PC-3 (cell line): ENCODE results near the gene MADCAM1. TPM values are rescaled to one million over a fixed set of nuclear protein-coding genes. Genes with fewer than 3 reads are reported as not detected.

Experiments used
- ATAC-seq: fragments of 200-7000 bp; cut with Tn5 transposase; 2 replicates; pipeline ENCODE4 v1.9.1; 2020; ENCODE audit warnings: mild to moderate bottlenecking, moderate library complexity
- BruUV-seq: library from RNA; stranded (reverse); fragments of 400-500 nt; replicated peaks from 2 replicates; lab custom pipeline; 2021; lab: Mats Ljungman, UMichigan
- CTCF ChIA-PET: fragments of 300-600 bp; sonication (Branson Sonifier 250); formaldehyde crosslinking; loops from one replicate; lab custom pipeline; 2022; ENCODE audit warnings: antibody characterized with exemption; lab: Charles Lee
- POLR2A ChIA-PET: fragments of 300-600 bp; sonication (Branson Sonifier 250); formaldehyde crosslinking; loops from one replicate; lab custom pipeline; 2022; ENCODE audit warnings: antibody characterized with exemption; ENCODE audit not compliant: unreplicated experiment; lab: Charles Lee
- DNase-seq: peaks from one replicate; pipeline ENCODE4 v3.0.0-alpha.2; 2015
- H2AFZ ChIP-seq: fragments of 300-600 bp; sonication (generic); 2 replicates; pipeline ENCODE4 v1.6.0; 2016; ENCODE audit warnings: antibody characterized with exemption, low read length
- H3F3A ChIP-seq: fragments of 300-600 bp; sonication (generic); one replicate; pipeline ENCODE4 v1.6.0; 2017; ENCODE audit warnings: antibody characterized with exemption, low read length, control low read depth, mild to moderate bottlenecking; ENCODE audit not compliant: unreplicated experiment
- H3K27ac ChIP-seq: fragments of 300-600 bp; sonication (generic); 2 replicates; pipeline ENCODE4 v1.5.1; 2016; ENCODE audit warnings: mild to moderate bottlenecking, low read length
- H3K27me3 ChIP-seq: fragments of 300-600 bp; sonication (generic); 2 replicates; pipeline ENCODE4 v1.6.1; 2016; ENCODE audit warnings: low read length, mixed read lengths
- H3K36me3 ChIP-seq: fragments of 300-600 bp; sonication (generic); 2 replicates; pipeline ENCODE4 v1.6.1; 2016; ENCODE audit warnings: low read depth, mixed run types, low read length, mixed read lengths
- H3K4me1 ChIP-seq: fragments of 300-600 bp; sonication (generic); 2 replicates; pipeline ENCODE4 v1.5.1; 2016; ENCODE audit warnings: low read length; ENCODE audit not compliant: insufficient read depth
- H3K4me2 ChIP-seq: fragments of 300-600 bp; sonication (generic); 2 replicates; pipeline ENCODE4 v1.6.0; 2016; ENCODE audit warnings: low read length
- H3K4me3 ChIP-seq: fragments of 300-600 bp; sonication (generic); 2 replicates; pipeline ENCODE4 v1.5.1; 2016; ENCODE audit warnings: mild to moderate bottlenecking, low read length, mixed read lengths
- H3K79me2 ChIP-seq: fragments of 300-600 bp; sonication (generic); 2 replicates; pipeline ENCODE4 v1.6.1; 2017; ENCODE audit warnings: low read length, mixed read lengths
- H3K9ac ChIP-seq: fragments of 300-600 bp; sonication (generic); 2 replicates; pipeline ENCODE4 v1.6.0; 2016; ENCODE audit warnings: mild to moderate bottlenecking, low read length
- H3K9me2 ChIP-seq: fragments of 300-600 bp; sonication (generic); replicated peaks from 2 replicates; pipeline ENCODE4 v1.6.1; 2016; ENCODE audit warnings: mixed run types, low read length, mixed read lengths
- H3K9me3 ChIP-seq: fragments of 300-600 bp; sonication (generic); 2 replicates; pipeline ENCODE4 v1.6.1; 2016; ENCODE audit warnings: low read length, mixed read lengths
- H4K20me1 ChIP-seq: fragments of 300-600 bp; sonication (generic); 2 replicates; pipeline ENCODE4 v1.6.1; 2016; ENCODE audit warnings: low read length, mixed read lengths
- EZH2 ChIP-seq: fragments of 300-600 bp; sonication (generic); IDR thresholded peaks from one replicate; pipeline ENCODE4 v1.6.1; 2017; ENCODE audit warnings: antibody characterized with exemption, mild to moderate bottlenecking, low read length; ENCODE audit not compliant: unreplicated experiment
- EZH2phosphoT487 ChIP-seq: fragments of 300-600 bp; sonication (generic); IDR thresholded peaks from 2 replicates; pipeline ENCODE4 v1.6.1; 2018; ENCODE audit warnings: mild to moderate bottlenecking, antibody characterized with exemption, low read length, borderline replicate concordance
- intact Hi-C: fragments of 100-400 bp; cut with micrococcal nuclease; formaldehyde crosslinking; loops from 2 replicates; pipeline ENCODE4 v1.9.0; 2023
- total RNA-seq: library from RNA; depleted of rRNA; stranded (reverse); fragments of >200 nt; gene quantifications from 2 replicates; pipeline ENCODE4 v1.2.3, GENCODE V29; 2014
- TF ChIP-seq, protein P1 (sequence below): fragments of 300-600 bp; sonication (generic); conservative IDR thresholded peaks from 2 replicates; pipeline ENCODE4 v1.5.1; 2017; ENCODE audit warnings: antibody characterized with exemption, low read depth, mild to moderate bottlenecking, low read length

MADCAM1 gene
- total RNA-seq, 1 experiment from 2014 or later, result 0.11 TPM

DNA sequence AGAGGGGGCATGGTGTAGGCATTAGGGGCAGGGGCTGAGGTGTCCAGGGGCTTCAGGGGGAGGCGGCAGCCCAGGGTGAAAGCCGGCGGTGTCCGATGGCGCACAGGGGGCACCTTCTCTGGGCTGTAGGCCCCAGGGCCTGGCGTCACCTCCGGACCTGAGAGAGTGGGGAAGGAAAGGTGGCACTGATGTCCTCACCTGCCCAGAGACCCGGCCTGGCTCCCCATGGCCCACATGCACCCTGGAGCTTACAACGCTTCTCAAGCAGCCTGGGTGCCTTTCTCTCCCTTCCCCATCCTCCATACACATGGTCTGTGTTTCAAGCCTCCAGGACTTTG lies 32.1 kb upstream of the MADCAM1 start:
- no peaks in the 10 kb centered on the region for H4K20me1 ChIP-seq
- no peak for DNase-seq
- no peaks in the 10 kb centered on the region for H3K79me2 ChIP-seq
- no peak overlapping the region for H3K4me2 ChIP-seq
- H3K36me3 ChIP-seq, result no peaks in the 10 kb centered on the region
- H3K4me1 ChIP-seq, result no peaks in the 10 kb centered on the region
- no peak for ATAC-seq
- H3K27me3 ChIP-seq, result no peaks in the 10 kb centered on the region
- no peaks in the 10 kb centered on the region for H3F3A ChIP-seq
- H3K9me2 ChIP-seq, result no peaks in the 10 kb centered on the region
- H3K4me3 ChIP-seq, result no peak overlapping the region
- intact Hi-C loops, result no loop called here
- ChIA-PET POLR2A (no interaction called here), CTCF (no interaction called here)
- no peak for TF ChIP-seq EZH2
- TF ChIP-seq EZH2phosphoT487, result no peak
- TF ChIP-seq, protein P1, sequence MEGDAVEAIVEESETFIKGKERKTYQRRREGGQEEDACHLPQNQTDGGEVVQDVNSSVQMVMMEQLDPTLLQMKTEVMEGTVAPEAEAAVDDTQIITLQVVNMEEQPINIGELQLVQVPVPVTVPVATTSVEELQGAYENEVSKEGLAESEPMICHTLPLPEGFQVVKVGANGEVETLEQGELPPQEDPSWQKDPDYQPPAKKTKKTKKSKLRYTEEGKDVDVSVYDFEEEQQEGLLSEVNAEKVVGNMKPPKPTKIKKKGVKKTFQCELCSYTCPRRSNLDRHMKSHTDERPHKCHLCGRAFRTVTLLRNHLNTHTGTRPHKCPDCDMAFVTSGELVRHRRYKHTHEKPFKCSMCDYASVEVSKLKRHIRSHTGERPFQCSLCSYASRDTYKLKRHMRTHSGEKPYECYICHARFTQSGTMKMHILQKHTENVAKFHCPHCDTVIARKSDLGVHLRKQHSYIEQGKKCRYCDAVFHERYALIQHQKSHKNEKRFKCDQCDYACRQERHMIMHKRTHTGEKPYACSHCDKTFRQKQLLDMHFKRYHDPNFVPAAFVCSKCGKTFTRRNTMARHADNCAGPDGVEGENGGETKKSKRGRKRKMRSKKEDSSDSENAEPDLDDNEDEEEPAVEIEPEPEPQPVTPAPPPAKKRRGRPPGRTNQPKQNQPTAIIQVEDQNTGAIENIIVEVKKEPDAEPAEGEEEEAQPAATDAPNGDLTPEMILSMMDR, result no peak
- no TSS peak for BruUV-seq
- no peaks in the 10 kb centered on the region for H3K9me3 ChIP-seq
- no peak overlapping the region for H3K9ac ChIP-seq
- no peak overlapping the region for H3K27ac ChIP-seq
- no peak overlapping the region for H2AFZ ChIP-seq

DNA sequence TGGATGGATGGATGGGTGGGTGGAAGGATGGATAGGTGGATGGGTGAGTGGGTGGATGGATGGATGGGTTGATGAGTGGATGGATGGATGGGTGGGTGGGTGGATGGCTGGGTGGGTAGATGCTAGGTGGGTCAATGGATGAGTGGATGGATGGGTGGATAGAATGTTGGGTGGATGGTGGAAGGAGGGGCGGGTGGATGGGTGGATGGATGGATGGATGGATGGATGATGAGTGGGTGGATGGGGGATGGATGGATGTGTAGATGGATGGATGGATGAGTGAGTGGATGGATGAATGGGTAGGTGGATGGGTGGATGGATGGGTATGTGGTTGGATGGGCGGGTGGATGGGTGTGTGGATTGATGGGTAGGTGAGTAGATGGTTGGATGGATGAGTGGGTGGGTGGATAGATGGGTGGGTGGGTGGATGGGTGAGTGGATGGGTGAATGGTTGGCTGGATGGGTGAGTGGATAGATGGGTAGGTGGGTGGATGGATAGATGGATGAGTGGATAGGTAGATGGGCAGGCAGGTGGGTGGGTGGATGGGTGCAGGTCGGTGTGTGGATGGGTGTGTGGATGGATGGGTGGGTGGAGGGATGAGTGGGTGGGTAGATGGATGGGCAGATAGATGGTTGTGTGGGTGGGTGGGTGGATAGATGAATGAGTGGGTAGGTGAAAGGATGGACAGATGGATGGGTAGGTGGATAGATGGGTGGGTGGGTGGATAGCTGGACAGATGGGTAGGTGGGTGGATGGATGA lies 31.1 kb upstream of the MADCAM1 start:
- intact Hi-C loops, result no loop called here
- Histone ChIP-seq H3K36me3 (no peaks in the 10 kb centered on the region), H4K20me1 (no peaks in the 10 kb centered on the region), H3K79me2 (no peaks in the 10 kb centered on the region), H3K4me1 (no peaks in the 10 kb centered on the region), H3K4me3 (no peak overlapping the region), H3K9ac (no peak overlapping the region), H3K9me2 (no peaks in the 10 kb centered on the region), H3K27me3 (no peaks in the 10 kb centered on the region), H3K9me3 (no peaks in the 10 kb centered on the region), H2AFZ (no peak overlapping the region), H3K27ac (no peak overlapping the region), H3F3A (no peaks in the 10 kb centered on the region), H3K4me2 (no peak overlapping the region)
- ATAC-seq (no peak), DNase-seq (no peak)
- ChIA-PET CTCF (no interaction called here), POLR2A (no interaction called here)
- TF ChIP-seq, protein P1, result no peak
- TF ChIP-seq EZH2 (no peak), EZH2phosphoT487 (no peak)
- no TSS peak for BruUV-seq

DNA sequence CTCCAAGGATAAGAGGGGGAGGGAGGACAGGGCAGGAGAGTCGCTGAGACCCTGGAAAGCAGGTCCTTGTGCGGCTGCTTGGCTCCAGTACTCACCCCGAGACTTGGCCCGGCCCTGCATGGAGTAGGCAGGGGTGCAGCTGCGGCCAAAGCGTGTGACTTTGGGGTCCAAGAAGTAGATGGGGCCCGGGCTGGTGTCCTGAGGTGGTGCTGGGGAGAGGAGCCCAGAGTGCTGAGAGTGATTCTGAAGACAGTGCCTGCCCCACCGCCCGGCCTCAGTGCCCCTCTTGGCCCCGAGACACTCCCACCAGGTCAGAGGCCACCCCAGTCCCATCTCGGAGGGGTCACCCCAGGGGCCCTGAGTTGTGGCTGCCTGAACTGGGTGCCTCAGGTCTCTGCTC lies 28.7 kb upstream of the MADCAM1 start:
- POLR2A ChIA-PET, result no interaction called here
- H3F3A ChIP-seq, result no peaks in the 10 kb centered on the region
- H4K20me1 ChIP-seq, result no peaks in the 10 kb centered on the region
- no peaks in the 10 kb centered on the region for H3K79me2 ChIP-seq
- DNase-seq (no peak), ATAC-seq (no peak)
- H3K9me2 ChIP-seq, result no peaks in the 10 kb centered on the region
- CTCF ChIA-PET, result no interaction called here
- no peak overlapping the region for H3K27ac ChIP-seq
- H3K4me1 ChIP-seq, result no peaks in the 10 kb centered on the region
- H3K36me3 ChIP-seq, result no peaks in the 10 kb centered on the region
- H3K4me2 ChIP-seq, result no peak overlapping the region
- no peak overlapping the region for H2AFZ ChIP-seq
- BruUV-seq, result no TSS peak
- TF ChIP-seq EZH2, result no peak
- TF ChIP-seq, protein P1, result no peak
- TF ChIP-seq EZH2phosphoT487, result no peak
- H3K9me3 ChIP-seq, result no peaks in the 10 kb centered on the region
- intact Hi-C loops, result no loop called here
- no peak overlapping the region for H3K9ac ChIP-seq
- H3K27me3 ChIP-seq, result no peaks in the 10 kb centered on the region
- no peak overlapping the region for H3K4me3 ChIP-seq
